ENCODE results near the gene CEP83.
"Not testable (repeated sequence)": the region's sequence is repeated elsewhere in the genome, so short reads cannot be mapped to it uniquely, and the experiment has no call there.

Gene CEP83

DNA sequence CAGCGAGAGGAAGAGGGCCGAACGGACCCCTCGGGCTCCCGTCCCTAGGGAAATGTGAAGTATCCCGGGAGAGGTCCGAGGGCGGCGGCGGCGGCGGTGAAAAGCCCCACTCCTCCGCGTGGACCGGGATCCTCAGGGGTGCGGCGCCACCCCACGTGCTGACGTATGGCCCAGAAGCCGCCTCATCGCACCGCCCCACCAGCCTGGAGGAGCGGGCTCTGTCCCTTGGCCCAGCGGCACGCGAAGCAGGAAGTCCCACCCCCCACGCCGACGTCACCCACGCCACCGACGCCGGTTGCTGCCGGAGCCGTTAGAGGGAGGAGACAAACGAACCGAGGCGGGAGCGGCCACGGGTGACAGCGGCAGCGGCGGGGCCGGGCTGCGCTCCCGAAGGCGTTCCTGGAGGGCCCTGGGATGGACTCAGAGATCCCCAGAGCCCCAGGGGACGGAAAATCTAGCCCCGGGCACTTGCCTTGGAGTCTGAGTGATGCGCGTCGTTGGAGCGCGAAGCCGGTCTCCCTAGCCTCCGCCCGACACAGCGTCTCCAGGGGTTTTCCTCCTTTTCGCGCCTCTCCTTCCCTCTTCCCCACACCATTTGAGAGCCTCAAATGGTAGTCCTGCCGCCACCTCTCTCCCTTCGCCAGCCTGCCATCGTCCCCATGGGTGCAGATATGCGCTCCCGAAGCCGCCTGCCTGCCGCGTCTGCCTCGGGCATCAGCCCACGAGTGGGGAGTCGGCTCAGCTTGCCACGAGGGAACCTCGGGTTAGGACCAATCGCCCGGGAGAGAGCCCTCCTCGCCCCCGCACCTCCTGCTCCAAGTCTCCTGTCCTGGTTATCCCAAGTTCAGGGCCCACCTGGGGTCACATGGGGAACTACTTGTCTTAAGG, at the start of gene CEP83:
Gene CEP83 (minus strand): TSS at position 140 of the 888 bp plus-strand sequence. CDS start 47,377 bp downstream, outside the sequence.
- peak; percentile 90 for DNase-seq (ENCODE audit: low read depth, low spot score)

- no peak for DNase-seq (ENCODE audit: low read depth, low spot score)
Observed at GRCh38 chr12:94509317-94509716, 49.6 kb upstream of the CEP83 start.

DNA sequence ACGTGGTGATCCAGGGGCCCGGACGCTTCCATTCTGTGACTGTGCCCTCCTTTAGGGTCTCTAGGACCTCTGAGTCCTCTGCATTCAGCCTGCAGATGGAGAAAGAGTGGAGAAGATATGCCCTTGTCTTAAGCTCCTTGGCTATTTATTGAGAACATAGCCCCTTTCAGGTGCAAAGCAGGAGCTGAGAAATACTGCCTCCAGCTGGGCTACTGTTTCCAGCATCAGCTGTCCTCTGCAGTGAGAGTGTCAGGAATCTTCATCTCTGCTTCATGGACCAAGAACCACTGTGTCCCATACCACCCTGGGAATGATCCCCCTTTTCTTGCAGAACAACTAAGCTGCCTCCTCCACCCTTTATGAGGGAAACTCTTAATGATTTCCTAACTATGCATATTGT, 47.8 kb upstream of the CEP83 start:
- no peak for DNase-seq (ENCODE audit: low read depth, low spot score)

- DNase-seq (ENCODE audit: low read depth, low spot score) = no peak
Observed at GRCh38 chr12:94504386-94504785, 44.7 kb upstream of the CEP83 start.

DNA sequence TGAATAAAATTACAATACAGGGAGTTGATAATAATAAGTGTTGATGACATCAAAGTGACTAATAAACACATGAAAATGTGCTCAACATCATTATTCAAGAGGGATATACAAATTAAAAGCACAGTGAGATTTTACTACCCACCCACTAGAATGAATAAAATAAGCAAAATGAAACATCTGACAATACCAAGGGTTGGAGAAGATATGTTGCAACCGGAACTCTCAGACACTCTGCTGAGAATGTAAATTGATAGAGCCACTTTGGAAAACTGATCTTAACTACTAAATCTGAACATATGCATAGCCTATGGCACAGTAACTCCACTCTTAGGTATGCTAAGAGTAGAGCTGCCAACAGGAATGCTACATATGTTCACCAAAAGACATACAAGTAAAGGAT, 44.0 kb upstream of the CEP83 start:
- no peak for DNase-seq (ENCODE audit: low read depth, low spot score)

- no peak for DNase-seq (ENCODE audit: low read depth, low spot score)
Observed at GRCh38 chr12:94500831-94501567, 41.3 kb upstream of the CEP83 start.

DNA sequence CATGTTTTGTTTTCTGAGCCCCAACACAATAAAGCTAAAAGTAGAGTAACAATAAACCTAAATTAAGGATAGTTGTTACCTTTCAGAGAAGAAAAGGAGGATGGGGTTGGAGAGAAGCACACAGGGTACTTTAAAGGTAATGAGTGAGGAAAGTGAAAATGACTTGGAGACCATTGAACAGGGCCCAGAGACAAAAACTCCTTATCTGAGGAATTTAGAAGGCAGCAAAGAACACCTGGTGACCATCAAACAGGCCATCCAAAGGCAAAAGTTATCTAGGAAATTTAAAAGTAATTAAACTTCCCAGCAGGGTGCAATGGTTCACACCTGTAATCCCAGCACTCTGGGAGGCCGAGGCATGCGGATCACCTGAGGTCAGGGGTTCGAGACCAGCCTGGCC, 39.0 kb upstream of the CEP83 start:
- no peak for DNase-seq (ENCODE audit: low read depth, low spot score)

- no peak for DNase-seq (ENCODE audit: low read depth, low spot score)
Observed at GRCh38 chr12:94498073-94498472, 38.4 kb upstream of the CEP83 start.

DNA sequence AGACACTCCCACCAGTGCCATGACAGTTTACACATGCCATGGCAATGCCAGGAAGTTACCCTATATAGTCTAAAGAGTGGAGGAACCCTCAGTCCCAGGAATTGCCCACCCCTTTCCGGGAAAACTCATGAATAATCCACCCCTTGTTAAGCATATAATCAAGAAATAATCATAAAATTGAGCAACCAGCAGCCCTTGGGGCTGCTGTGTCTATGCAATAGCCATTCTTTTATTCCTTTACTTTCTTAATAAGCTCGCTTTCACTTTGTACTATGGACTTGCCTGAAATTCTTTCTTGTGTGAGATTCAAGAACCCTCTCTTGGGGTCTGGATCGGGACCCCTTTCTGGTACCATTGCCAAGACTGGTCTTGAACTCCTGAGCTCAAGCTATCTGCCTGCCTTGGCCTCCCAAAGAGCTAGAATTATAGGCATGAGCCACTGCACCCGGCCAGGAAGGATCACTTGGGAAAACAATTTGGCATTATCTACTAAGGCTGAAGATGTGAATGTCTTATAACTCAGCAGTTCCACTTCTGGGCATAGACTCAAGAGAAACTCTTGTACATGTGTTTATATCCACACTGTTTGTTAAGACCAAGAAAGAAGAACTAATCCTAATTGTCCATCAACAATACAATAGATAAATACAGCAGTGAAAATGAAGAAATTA, 35.9 kb upstream of the CEP83 start:
- no peak for DNase-seq (ENCODE audit: low read depth, low spot score)

DNA sequence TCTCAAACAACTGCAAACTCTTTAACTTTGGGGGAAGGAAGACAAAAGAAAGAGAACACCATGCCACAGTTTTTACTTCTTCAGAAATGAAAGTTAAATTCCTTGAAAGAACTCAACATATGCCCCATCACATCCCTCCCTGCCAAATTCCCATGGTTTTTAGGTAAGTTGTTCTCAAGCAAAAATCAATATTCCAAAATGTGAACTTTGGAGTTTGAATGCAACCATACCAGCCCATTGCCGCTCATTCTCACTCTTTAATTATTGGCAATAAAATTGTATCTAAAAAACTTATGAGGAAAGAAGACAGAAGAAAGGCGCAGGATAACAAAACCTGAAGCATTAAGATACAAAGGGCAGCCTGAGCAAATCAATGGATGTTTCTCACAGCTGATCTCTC, 31.8 kb upstream of the CEP83 start:
- no peak for DNase-seq (ENCODE audit: low read depth, low spot score)

DNA sequence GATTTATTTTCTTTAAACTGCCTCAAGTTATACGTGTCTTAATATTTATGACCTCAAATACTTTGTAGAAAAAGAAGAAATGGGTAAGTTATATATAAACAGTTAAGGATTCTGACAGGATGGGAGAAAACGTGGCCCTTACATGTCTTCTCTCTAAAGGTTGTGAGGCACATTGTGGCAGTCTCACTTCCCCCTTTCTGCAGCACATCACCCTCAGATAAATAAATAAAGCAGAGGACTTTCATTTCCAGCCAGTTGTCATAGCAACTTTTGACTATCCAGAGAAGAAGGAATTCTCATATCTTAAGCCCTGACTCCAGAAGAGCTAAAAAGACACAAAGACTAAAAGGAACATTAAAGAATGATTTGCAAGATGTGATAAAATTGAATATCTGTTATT, 28.8 kb upstream of the CEP83 start:
- no peak for DNase-seq (ENCODE audit: low read depth, low spot score)

GRCh38 chr12:94481734-94482133, 22.1 kb upstream of the CEP83 start:
- DNase-seq (ENCODE audit: low read depth, low spot score) = no peak

- DNase-seq (ENCODE audit: low read depth, low spot score) = no peak
Observed at GRCh38 chr12:94469522-94469921, 9.9 kb upstream of the CEP83 start.

DNA sequence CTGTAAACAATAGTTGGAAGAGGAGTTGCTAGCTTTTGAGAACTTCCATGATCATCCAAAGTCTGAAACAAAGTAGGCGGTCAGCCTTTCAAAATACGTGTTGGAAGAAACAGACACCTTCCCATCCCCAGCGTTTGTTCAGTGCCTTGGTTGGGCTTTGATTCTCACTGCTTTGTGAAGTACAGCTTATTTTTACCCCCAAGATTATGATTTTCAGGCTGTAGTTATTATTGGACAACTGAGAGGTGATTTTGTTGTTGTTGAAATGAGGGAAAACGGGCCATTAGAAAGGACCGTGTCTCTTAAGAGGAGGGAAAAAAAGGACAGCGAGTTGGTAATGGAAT, 921 bp upstream of the CEP83 start:
- DNase-seq (ENCODE audit: low read depth, low spot score) = no peak

DNA sequence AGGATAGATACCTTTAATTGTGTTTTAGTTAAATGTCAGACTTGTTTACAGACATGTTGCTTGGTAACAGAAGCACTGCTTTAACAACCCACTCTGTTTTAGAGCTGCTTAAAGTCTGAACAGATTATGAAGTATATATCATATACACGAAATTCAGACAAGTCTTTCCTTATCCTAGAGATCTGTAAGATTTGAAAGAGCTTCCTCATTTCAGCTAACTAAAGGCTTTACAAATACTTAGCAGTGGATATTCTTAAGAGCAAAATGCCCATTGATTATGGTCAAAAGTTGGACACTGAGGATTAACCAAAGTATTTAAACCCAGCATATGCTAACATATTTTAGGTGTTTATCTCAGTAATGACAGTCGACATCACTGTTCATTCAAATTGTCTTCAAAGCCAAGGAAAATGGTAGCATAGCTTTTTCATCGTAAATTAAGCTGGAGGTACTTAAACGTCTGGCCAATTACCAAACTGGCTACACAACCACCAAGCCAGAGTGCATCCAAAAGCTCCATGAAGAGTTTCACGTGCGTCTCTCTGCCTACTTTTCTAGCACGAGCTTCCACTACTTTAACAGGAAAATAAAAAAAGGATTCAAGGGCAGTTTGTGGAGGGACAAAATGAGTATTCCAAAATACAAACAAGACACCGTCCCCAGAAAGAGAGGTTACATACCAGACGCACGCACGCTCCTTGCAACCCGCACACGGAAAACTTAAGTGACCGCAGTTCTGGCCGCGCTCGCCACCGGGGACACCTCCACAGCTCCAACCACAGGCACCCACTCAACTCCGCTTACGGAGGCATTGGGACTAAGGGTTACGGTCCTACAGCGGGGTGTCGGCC, 565 bp downstream of the CEP83 start:
- no peak for DNase-seq (ENCODE audit: low read depth, low spot score)

DNA sequence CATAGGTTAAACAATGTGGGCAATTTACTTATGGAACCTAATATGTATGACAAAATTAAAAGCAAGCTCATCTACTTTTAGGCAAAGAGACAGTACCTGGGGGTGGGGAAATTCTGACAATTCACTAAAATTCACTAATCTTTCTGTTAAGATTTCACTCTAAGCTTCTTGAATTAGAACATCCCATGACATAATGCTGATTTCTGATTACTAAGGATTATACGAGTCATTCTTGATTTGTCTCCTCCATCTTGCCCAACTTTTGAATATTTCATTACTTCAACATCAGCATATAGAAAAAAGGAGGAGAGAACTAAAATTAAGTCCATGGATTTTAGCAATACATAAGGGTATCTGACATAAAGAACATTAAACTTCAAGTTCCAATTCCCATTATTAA, 2.4 kb downstream of the CEP83 start:
- DNase-seq (ENCODE audit: low read depth, low spot score) = no peak

DNA sequence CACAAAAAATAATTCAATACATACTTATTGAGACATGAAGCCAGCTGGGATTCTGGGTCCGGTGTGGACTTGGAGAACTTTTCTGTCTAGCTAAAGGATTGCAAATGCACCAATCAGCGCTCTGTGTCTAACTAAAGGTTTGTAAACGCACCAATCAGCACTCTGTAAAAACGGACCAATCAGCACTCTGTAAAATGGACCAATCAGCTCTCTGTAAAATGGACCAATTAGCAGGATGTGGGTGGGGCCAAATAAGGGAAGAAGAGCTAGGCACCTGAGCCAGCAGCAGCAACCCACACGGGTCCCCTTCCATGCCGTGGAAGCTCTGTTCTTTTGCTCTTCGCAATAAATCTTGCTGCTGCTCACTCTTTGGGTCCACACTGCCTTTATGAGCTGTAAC, 5.3 kb downstream of the CEP83 start:
- not testable (repeated sequence) for DNase-seq (ENCODE audit: low read depth, low spot score)

DNA sequence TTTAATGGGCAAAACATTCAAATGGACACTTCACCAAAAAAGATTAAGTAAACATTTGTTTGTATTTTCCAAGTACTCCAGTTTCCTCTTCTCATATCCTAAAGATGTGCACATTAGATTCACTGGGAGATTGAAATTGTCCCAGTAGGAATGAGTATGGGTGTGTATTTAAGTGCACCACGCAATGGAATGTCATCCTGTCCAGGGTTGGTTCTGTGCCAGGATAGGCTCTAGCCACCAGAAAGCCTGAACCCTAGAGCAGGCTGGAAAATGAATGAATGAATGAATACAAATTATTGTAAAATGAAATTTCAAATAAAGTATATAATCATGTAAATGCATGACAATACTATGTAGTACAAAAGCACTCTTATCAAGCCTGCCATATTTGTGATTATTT, 14.0 kb downstream of the CEP83 start:
- no peak for DNase-seq (ENCODE audit: low read depth, low spot score)

DNA sequence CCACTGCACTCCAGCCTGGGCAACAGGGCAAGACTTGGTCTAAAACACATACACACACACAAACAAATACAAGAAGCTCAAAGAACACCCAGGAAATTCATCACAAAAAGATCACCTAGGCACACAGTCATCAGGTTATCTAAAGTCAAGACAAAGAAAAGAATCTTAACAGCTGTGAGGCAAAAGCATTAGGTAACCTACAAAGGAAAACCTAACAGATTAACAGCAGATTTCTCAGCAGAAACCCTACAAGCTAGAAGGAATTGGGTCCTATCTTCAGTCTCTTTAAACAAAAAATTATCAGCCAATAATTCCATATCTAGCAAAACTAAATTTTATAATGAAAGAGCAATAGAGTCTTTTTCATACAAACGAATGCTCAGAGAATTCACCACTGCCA, 22.4 kb downstream of the CEP83 start:
- DNase-seq (ENCODE audit: low read depth, low spot score) = no peak

- peak; percentile 50 for DNase-seq (ENCODE audit: low read depth, low spot score)
Observed at GRCh38 chr12:94435511-94435927, 24.1 kb downstream of the CEP83 start.

DNA sequence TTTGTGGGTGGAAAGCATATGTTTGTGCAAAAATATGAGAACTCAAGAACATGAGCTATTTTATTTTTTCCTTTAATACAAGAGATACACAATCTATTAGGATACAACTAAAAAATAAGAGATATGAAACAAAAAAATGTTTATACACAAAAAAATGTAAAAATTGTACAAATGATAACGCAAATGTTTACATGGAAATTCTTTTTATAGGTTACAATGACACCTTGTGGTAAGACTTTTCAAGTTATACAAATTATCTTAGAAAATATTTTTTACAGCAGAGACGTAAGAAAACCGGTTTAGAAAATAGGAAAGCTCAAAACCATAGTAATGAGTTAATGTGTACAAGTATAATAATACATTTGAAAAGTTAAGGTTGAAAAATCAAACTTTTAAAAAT, 25.5 kb downstream of the CEP83 start:
- DNase-seq (ENCODE audit: low read depth, low spot score) = no peak

DNA sequence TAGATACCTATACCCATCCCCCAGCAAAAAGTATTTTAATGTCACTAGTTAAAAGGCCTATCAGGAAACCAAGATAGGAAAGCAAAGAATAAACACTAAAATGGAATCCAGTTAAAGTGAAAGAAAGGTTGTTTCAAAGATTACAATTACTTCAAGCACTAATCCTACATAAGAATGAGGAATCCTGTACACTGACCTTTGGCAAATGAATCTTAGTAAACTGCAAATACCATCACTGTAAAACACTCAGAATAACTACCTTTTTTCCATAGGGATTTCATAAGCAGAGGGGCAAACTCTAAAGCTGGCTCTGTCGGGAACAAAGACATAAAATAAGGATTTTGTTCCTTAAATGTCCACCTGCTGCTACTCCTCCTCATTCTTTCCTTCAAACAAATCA, 25.9 kb downstream of the CEP83 start:
- DNase-seq (ENCODE audit: low read depth, low spot score) = no peak
